A549 (cell line): ENCODE measurements around the gene CPSF2.
A peak's percentile ranks its signal among the peaks of the same experiment; 100 is the strongest.

ENCODE experiments used
- EHMT2 ChIP-seq: fragments of 200-600 bp; sonication (generic); IDR thresholded peaks from 2 replicates; pipeline ENCODE4 v1.6.1; 2016; ENCODE audit warnings: antibody characterized with exemption, low read depth, mild to moderate bottlenecking, moderate library complexity
- KDM1A ChIP-seq: fragments of 200-600 bp; sonication (generic); IDR thresholded peaks from 2 replicates; pipeline ENCODE4 v1.6.1; 2016; ENCODE audit warnings: low read depth, mild to moderate bottlenecking
- POLR2A ChIP-seq: IDR thresholded peaks from 2 replicates; pipeline ENCODE4 v1.6.1; 2012; ENCODE audit warnings: mild to moderate bottlenecking, low read length
- POLR2AphosphoS2 ChIP-seq: conservative IDR thresholded peaks from 2 replicates; pipeline ENCODE4 v1.6.1; 2012; ENCODE audit warnings: low read length, improper control_type of control experiment, inconsistent platforms
- SMC3 ChIP-seq: fragments of >200 bp; sonication (Bioruptor Twin); formaldehyde crosslinking; IDR thresholded peaks from 3 replicates; pipeline ENCODE4 v1.6.1; 2018; ENCODE audit warnings: inconsistent platforms
- TF ChIP-seq, protein P1 (sequence below): fragments of >200 bp; sonication (Bioruptor Twin); formaldehyde crosslinking; IDR thresholded peaks from 3 replicates; pipeline ENCODE4 v1.5.1; 2016
- TF ChIP-seq, protein P2 (sequence below): fragments of 150-350 bp; IDR thresholded peaks from 2 replicates; pipeline ENCODE4 v1.6.1; 2014; ENCODE audit warnings: low read depth, mild to moderate bottlenecking, low read length
- TF ChIP-seq, protein P3 (sequence below): fragments of 200-600 bp; sonication (generic); IDR thresholded peaks from 2 replicates; pipeline ENCODE4 v1.6.1; 2016; ENCODE audit warnings: antibody characterized with exemption, mild to moderate bottlenecking, moderate library complexity
- TF ChIP-seq, protein P4 (sequence below): fragments of 250-450 bp; sonication (Bioruptor Pico); IDR thresholded peaks from 2 replicates; pipeline ENCODE4 v1.5.0; 2020; ENCODE audit warnings: low read depth, mild to moderate bottlenecking, moderate library complexity
- TF ChIP-seq, protein P5 (sequence below): IDR thresholded peaks from 2 replicates; pipeline ENCODE4 v1.6.1; 2012
- TF ChIP-seq, protein P6 (sequence below): IDR thresholded peaks from 2 replicates; pipeline ENCODE4 v1.6.1; 2012

DNA sequence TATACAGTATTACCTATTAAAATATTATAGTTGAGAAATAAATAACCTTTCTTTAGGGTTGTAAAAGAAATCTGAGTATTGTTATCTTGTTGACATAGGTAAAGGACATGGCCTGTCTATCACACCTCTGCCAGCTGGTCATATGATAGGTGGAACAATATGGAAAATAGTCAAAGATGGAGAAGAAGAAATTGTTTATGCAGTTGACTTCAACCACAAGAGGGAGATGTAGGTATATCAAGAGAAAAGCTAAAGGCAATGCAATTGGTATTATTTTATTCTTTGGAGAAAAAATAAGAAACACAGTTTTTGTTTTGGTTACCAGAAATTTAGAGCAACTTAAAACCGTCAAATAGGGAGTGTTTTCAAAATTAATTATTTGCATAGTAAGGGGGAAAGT, 13.5 kb downstream of the CPSF2 start:
- TF ChIP-seq, protein P1, sequence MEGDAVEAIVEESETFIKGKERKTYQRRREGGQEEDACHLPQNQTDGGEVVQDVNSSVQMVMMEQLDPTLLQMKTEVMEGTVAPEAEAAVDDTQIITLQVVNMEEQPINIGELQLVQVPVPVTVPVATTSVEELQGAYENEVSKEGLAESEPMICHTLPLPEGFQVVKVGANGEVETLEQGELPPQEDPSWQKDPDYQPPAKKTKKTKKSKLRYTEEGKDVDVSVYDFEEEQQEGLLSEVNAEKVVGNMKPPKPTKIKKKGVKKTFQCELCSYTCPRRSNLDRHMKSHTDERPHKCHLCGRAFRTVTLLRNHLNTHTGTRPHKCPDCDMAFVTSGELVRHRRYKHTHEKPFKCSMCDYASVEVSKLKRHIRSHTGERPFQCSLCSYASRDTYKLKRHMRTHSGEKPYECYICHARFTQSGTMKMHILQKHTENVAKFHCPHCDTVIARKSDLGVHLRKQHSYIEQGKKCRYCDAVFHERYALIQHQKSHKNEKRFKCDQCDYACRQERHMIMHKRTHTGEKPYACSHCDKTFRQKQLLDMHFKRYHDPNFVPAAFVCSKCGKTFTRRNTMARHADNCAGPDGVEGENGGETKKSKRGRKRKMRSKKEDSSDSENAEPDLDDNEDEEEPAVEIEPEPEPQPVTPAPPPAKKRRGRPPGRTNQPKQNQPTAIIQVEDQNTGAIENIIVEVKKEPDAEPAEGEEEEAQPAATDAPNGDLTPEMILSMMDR = peak; percentile 75
- no peak for TF ChIP-seq POLR2AphosphoS2
- no peak for TF ChIP-seq POLR2A
- TF ChIP-seq, protein P2, sequence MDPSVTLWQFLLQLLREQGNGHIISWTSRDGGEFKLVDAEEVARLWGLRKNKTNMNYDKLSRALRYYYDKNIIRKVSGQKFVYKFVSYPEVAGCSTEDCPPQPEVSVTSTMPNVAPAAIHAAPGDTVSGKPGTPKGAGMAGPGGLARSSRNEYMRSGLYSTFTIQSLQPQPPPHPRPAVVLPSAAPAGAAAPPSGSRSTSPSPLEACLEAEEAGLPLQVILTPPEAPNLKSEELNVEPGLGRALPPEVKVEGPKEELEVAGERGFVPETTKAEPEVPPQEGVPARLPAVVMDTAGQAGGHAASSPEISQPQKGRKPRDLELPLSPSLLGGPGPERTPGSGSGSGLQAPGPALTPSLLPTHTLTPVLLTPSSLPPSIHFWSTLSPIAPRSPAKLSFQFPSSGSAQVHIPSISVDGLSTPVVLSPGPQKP = no peak
- TF ChIP-seq EHMT2 = no peak
- TF ChIP-seq, protein P3, sequence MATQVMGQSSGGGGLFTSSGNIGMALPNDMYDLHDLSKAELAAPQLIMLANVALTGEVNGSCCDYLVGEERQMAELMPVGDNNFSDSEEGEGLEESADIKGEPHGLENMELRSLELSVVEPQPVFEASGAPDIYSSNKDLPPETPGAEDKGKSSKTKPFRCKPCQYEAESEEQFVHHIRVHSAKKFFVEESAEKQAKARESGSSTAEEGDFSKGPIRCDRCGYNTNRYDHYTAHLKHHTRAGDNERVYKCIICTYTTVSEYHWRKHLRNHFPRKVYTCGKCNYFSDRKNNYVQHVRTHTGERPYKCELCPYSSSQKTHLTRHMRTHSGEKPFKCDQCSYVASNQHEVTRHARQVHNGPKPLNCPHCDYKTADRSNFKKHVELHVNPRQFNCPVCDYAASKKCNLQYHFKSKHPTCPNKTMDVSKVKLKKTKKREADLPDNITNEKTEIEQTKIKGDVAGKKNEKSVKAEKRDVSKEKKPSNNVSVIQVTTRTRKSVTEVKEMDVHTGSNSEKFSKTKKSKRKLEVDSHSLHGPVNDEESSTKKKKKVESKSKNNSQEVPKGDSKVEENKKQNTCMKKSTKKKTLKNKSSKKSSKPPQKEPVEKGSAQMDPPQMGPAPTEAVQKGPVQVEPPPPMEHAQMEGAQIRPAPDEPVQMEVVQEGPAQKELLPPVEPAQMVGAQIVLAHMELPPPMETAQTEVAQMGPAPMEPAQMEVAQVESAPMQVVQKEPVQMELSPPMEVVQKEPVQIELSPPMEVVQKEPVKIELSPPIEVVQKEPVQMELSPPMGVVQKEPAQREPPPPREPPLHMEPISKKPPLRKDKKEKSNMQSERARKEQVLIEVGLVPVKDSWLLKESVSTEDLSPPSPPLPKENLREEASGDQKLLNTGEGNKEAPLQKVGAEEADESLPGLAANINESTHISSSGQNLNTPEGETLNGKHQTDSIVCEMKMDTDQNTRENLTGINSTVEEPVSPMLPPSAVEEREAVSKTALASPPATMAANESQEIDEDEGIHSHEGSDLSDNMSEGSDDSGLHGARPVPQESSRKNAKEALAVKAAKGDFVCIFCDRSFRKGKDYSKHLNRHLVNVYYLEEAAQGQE = no peak
- TF ChIP-seq, protein P4, sequence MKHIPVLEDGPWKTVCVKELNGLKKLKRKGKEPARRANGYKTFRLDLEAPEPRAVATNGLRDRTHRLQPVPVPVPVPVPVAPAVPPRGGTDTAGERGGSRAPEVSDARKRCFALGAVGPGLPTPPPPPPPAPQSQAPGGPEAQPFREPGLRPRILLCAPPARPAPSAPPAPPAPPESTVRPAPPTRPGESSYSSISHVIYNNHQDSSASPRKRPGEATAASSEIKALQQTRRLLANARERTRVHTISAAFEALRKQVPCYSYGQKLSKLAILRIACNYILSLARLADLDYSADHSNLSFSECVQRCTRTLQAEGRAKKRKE (CRISPR knock-in tag) = no peak
- peak; percentile 68 for TF ChIP-seq SMC3
- TF ChIP-seq KDM1A = no peak
- TF ChIP-seq, protein P5, sequence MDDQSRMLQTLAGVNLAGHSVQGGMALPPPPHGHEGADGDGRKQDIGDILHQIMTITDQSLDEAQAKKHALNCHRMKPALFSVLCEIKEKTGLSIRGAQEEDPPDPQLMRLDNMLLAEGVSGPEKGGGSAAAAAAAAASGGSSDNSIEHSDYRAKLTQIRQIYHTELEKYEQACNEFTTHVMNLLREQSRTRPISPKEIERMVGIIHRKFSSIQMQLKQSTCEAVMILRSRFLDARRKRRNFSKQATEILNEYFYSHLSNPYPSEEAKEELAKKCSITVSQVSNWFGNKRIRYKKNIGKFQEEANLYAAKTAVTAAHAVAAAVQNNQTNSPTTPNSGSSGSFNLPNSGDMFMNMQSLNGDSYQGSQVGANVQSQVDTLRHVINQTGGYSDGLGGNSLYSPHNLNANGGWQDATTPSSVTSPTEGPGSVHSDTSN = no peak
- TF ChIP-seq, protein P6, sequence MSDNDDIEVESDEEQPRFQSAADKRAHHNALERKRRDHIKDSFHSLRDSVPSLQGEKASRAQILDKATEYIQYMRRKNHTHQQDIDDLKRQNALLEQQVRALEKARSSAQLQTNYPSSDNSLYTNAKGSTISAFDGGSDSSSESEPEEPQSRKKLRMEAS = no peak
